WTC11 (cell line): ENCODE results near the gene CMBL.

ENCODE experiments used
- JAZF1 ChIP-seq: fragments of 250-450 bp; sonication (Bioruptor Pico); IDR thresholded peaks from 2 replicates; pipeline ENCODE4 v1.9.0; 2021; ENCODE audit warnings: moderate library complexity, mild to moderate bottlenecking, inconsistent platforms
- NFYB ChIP-seq: sonication (generic); formaldehyde crosslinking; conservative IDR thresholded peaks from 2 replicates; pipeline ENCODE4 v1.8.0; 2022; ENCODE audit warnings: low read depth, missing genetic modification reagents
- ZNF219 ChIP-seq: sonication (generic); formaldehyde crosslinking; IDR thresholded peaks from 2 replicates; pipeline ENCODE4 v1.8.0; 2023; ENCODE audit warnings: missing genetic modification reagents, mild to moderate bottlenecking, borderline replicate concordance
- TF ChIP-seq, protein P1 (sequence below): fragments of 200-600 bp; IDR thresholded peaks from 2 replicates; pipeline ENCODE4 v1.8.0; 2022; ENCODE audit warnings: antibody characterized with exemption
- TF ChIP-seq, protein P2 (sequence below): sonication (generic); formaldehyde crosslinking; conservative IDR thresholded peaks from 2 replicates; pipeline ENCODE4 v1.8.1; 2022; ENCODE audit warnings: mild to moderate bottlenecking, missing genetic modification reagents
- TF ChIP-seq, protein P3 (sequence below): sonication (generic); formaldehyde crosslinking; IDR thresholded peaks from 2 replicates; pipeline ENCODE4 v1.8.1; 2023; ENCODE audit warnings: mild to moderate bottlenecking, missing genetic modification reagents, moderate library complexity

DNA sequence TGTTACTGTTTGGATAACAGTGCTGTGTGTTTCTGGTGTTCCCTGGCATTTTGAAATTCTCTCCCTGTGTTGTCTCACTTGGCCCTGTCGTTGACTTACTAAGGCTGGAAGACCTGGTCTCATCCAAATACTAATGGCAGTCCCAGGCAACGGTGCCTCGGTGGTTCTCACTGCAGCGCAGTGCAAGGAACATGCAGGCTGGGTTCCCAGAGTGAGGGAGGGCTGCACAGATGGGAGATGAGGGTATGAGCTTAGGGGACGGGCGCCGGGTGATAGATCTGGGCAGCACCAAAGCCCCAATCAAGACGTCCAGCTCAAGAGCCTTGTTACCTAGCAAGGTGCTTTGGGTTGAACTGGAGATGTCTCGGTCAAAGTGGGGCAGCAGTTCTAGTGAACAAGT lies 46.6 kb downstream of the CMBL start:
- TF ChIP-seq, protein P1, sequence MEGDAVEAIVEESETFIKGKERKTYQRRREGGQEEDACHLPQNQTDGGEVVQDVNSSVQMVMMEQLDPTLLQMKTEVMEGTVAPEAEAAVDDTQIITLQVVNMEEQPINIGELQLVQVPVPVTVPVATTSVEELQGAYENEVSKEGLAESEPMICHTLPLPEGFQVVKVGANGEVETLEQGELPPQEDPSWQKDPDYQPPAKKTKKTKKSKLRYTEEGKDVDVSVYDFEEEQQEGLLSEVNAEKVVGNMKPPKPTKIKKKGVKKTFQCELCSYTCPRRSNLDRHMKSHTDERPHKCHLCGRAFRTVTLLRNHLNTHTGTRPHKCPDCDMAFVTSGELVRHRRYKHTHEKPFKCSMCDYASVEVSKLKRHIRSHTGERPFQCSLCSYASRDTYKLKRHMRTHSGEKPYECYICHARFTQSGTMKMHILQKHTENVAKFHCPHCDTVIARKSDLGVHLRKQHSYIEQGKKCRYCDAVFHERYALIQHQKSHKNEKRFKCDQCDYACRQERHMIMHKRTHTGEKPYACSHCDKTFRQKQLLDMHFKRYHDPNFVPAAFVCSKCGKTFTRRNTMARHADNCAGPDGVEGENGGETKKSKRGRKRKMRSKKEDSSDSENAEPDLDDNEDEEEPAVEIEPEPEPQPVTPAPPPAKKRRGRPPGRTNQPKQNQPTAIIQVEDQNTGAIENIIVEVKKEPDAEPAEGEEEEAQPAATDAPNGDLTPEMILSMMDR, result no peak
- TF ChIP-seq ZNF219 (CRISPR knock-in tag) (no peak), JAZF1 (CRISPR knock-in tag) (no peak), NFYB (CRISPR knock-in tag) (no peak)
- TF ChIP-seq, protein P2, sequence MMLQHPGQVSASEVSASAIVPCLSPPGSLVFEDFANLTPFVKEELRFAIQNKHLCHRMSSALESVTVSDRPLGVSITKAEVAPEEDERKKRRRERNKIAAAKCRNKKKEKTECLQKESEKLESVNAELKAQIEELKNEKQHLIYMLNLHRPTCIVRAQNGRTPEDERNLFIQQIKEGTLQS (CRISPR knock-in tag), result no peak
- TF ChIP-seq, protein P3, sequence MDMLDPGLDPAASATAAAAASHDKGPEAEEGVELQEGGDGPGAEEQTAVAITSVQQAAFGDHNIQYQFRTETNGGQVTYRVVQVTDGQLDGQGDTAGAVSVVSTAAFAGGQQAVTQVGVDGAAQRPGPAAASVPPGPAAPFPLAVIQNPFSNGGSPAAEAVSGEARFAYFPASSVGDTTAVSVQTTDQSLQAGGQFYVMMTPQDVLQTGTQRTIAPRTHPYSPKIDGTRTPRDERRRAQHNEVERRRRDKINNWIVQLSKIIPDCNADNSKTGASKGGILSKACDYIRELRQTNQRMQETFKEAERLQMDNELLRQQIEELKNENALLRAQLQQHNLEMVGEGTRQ (CRISPR knock-in tag), result no peak
